ENCODE data around the gene EPX.

GRCh38 chr17:58202859-58203258 is 10.3 kb downstream of the EPX start:
- TF ChIP-seq GATA2 (IDR thresholded peaks at IDR 0.05; ENCODE audit: low read depth, low read length) (no peak), GATA3 (IDR thresholded peaks at IDR 0.05; ENCODE audit: low read depth, low read length) (no peak)
